ENCODE measurements around the gene HOXC11.

Gene HOXC11

GRCh38 chr12:53976823-53977595 is 4.1 kb downstream of the HOXC11 start:
- Histone ChIP-seq H3K4me1 (ENCODE audit: control insufficient read depth in 1 of 2, insufficient read depth in 2 of 2, low read length in 2 of 2) (peaks cover 0 to 27% of the 10 kb centered on the region in 2 donors), H3K27ac (ENCODE audit: low read length) (no peak overlapping the region), H3K27me3 (ENCODE audit: low read depth, low read length) (peaks cover 88% of the 10 kb centered on the region)

GRCh38 chr12:53977596-53978445 is 4.9 kb downstream of the HOXC11 start:
- peaks cover 0 to 30% of the 10 kb centered on the region in 2 donors for H3K4me1 ChIP-seq (ENCODE audit: control insufficient read depth in 1 of 2, insufficient read depth in 2 of 2, low read length in 2 of 2)

More at GRCh38 chr12:53976823-53977595, 4.1 kb downstream of the HOXC11 start:
- H3K4me3 ChIP-seq (ENCODE audit: low read depth in 1 of 2, low read length in 2 of 2): no peak overlapping the region
- no peaks in the 10 kb centered on the region for H3K9me3 ChIP-seq (ENCODE audit: control insufficient read depth in 1 of 2, low read length in 2 of 2)
- no peaks in the 10 kb centered on the region for H3K36me3 ChIP-seq (ENCODE audit: control insufficient read depth in 1 of 2, insufficient read depth in 2 of 2, low read length in 2 of 2)

GRCh38 chr12:53978477-53979356 is 5.8 kb downstream of the HOXC11 start:
- peaks cover 0 to 31% of the 10 kb centered on the region in 2 donors for H3K4me1 ChIP-seq (ENCODE audit: control insufficient read depth in 1 of 2, insufficient read depth in 2 of 2, low read length in 2 of 2)
- no peaks in the 10 kb centered on the region for H3K36me3 ChIP-seq (ENCODE audit: control insufficient read depth in 1 of 2, insufficient read depth in 2 of 2, low read length in 2 of 2)
- H3K27me3 ChIP-seq (ENCODE audit: low read depth, low read length): peaks cover 89% of the 10 kb centered on the region
- H3K4me3 ChIP-seq (ENCODE audit: low read depth in 1 of 2, low read length in 2 of 2): no peak overlapping the region
- H3K27ac ChIP-seq (ENCODE audit: low read length): no peak overlapping the region
- peaks cover 0 to 4% of the 10 kb centered on the region in 2 donors for H3K9me3 ChIP-seq (ENCODE audit: control insufficient read depth in 1 of 2, low read length in 2 of 2)

More at GRCh38 chr12:53977596-53978445, 4.9 kb downstream of the HOXC11 start:
- H3K27me3 ChIP-seq (ENCODE audit: low read depth, low read length): peaks cover 88% of the 10 kb centered on the region
- H3K4me3 ChIP-seq (ENCODE audit: low read depth in 1 of 2, low read length in 2 of 2): no peak overlapping the region
- H3K36me3 ChIP-seq (ENCODE audit: control insufficient read depth in 1 of 2, insufficient read depth in 2 of 2, low read length in 2 of 2): no peaks in the 10 kb centered on the region
- no peak overlapping the region for H3K27ac ChIP-seq (ENCODE audit: low read length)
- H3K9me3 ChIP-seq (ENCODE audit: control insufficient read depth in 1 of 2, low read length in 2 of 2): no peaks in the 10 kb centered on the region

GRCh38 chr12:53980104-53980801 is 7.3 kb downstream of the HOXC11 start:
- no peak overlapping the region for H3K27ac ChIP-seq (ENCODE audit: low read length)
- no peaks in the 10 kb centered on the region for H3K36me3 ChIP-seq (ENCODE audit: control insufficient read depth in 1 of 2, insufficient read depth in 2 of 2, low read length in 2 of 2)
- peaks cover 0 to 4% of the 10 kb centered on the region in 2 donors for H3K9me3 ChIP-seq (ENCODE audit: control insufficient read depth in 1 of 2, low read length in 2 of 2)
- no peak overlapping the region for H3K4me3 ChIP-seq (ENCODE audit: low read depth in 1 of 2, low read length in 2 of 2)
- peaks cover 0 to 20% of the 10 kb centered on the region in 2 donors for H3K4me1 ChIP-seq (ENCODE audit: control insufficient read depth in 1 of 2, insufficient read depth in 2 of 2, low read length in 2 of 2)
- H3K27me3 ChIP-seq (ENCODE audit: low read depth, low read length): peaks cover 87% of the 10 kb centered on the region

GRCh38 chr12:53980802-53981496 is 8.0 kb downstream of the HOXC11 start:
- no peaks in the 10 kb centered on the region for H3K36me3 ChIP-seq (ENCODE audit: control insufficient read depth in 1 of 2, insufficient read depth in 2 of 2, low read length in 2 of 2)
- H3K4me1 ChIP-seq (ENCODE audit: control insufficient read depth in 1 of 2, insufficient read depth in 2 of 2, low read length in 2 of 2): peaks cover 0 to 23% of the 10 kb centered on the region in 2 donors

GRCh38 chr12:53981634-53982565 is 9.0 kb downstream of the HOXC11 start:
- H3K4me3 ChIP-seq (ENCODE audit: low read depth in 1 of 2, low read length in 2 of 2): no peak overlapping the region

More at GRCh38 chr12:53980802-53981496, 8.0 kb downstream of the HOXC11 start:
- Histone ChIP-seq H3K27me3 (ENCODE audit: low read depth, low read length) (peaks cover 88% of the 10 kb centered on the region), H3K9me3 (ENCODE audit: control insufficient read depth in 1 of 2, low read length in 2 of 2) (peaks cover 0 to 4% of the 10 kb centered on the region in 2 donors), H3K27ac (ENCODE audit: low read length) (no peak overlapping the region), H3K4me3 (ENCODE audit: low read depth in 1 of 2, low read length in 2 of 2) (no peak overlapping the region)

GRCh38 chr12:53982648-53983567 is 10.0 kb downstream of the HOXC11 start:
- Histone ChIP-seq H3K27ac (ENCODE audit: low read length) (no peak overlapping the region), H3K4me3 (ENCODE audit: low read depth in 1 of 2, low read length in 2 of 2) (no peak overlapping the region)

More at GRCh38 chr12:53981634-53982565, 9.0 kb downstream of the HOXC11 start:
- no peaks in the 10 kb centered on the region for H3K36me3 ChIP-seq (ENCODE audit: control insufficient read depth in 1 of 2, insufficient read depth in 2 of 2, low read length in 2 of 2)
- peaks cover 0 to 4% of the 10 kb centered on the region in 2 donors for H3K9me3 ChIP-seq (ENCODE audit: control insufficient read depth in 1 of 2, low read length in 2 of 2)
- no peak overlapping the region for H3K27ac ChIP-seq (ENCODE audit: low read length)
- H3K4me1 ChIP-seq (ENCODE audit: control insufficient read depth in 1 of 2, insufficient read depth in 2 of 2, low read length in 2 of 2): peaks cover 0 to 30% of the 10 kb centered on the region in 2 donors
- H3K27me3 ChIP-seq (ENCODE audit: low read depth, low read length): peaks cover 88% of the 10 kb centered on the region

GRCh38 chr12:53983568-53983949 is 10.6 kb downstream of the HOXC11 start:
- H3K4me1 ChIP-seq (ENCODE audit: control insufficient read depth in 1 of 2, insufficient read depth in 2 of 2, low read length in 2 of 2): peaks cover 0 to 30% of the 10 kb centered on the region in 2 donors
- no peak overlapping the region for H3K4me3 ChIP-seq (ENCODE audit: low read depth in 1 of 2, low read length in 2 of 2)
- H3K9me3 ChIP-seq (ENCODE audit: control insufficient read depth in 1 of 2, low read length in 2 of 2): peaks cover 0 to 4% of the 10 kb centered on the region in 2 donors
- no peak overlapping the region for H3K27ac ChIP-seq (ENCODE audit: low read length)
- H3K36me3 ChIP-seq (ENCODE audit: control insufficient read depth in 1 of 2, insufficient read depth in 2 of 2, low read length in 2 of 2): no peaks in the 10 kb centered on the region
- H3K27me3 ChIP-seq (ENCODE audit: low read depth, low read length): peaks cover 91% of the 10 kb centered on the region

More at GRCh38 chr12:53982648-53983567, 10.0 kb downstream of the HOXC11 start:
- H3K9me3 ChIP-seq (ENCODE audit: control insufficient read depth in 1 of 2, low read length in 2 of 2): peaks cover 0 to 4% of the 10 kb centered on the region in 2 donors
- peaks cover 88% of the 10 kb centered on the region for H3K27me3 ChIP-seq (ENCODE audit: low read depth, low read length)
- peaks cover 0 to 30% of the 10 kb centered on the region in 2 donors for H3K4me1 ChIP-seq (ENCODE audit: control insufficient read depth in 1 of 2, insufficient read depth in 2 of 2, low read length in 2 of 2)
- no peaks in the 10 kb centered on the region for H3K36me3 ChIP-seq (ENCODE audit: control insufficient read depth in 1 of 2, insufficient read depth in 2 of 2, low read length in 2 of 2)
